DLD1 (cell line): ENCODE measurements around the gene NAIF1.
"Not testable (repeated sequence)": the region's sequence is repeated elsewhere in the genome, so short reads cannot be mapped to it uniquely, and the experiment has no call there.

Experiments used
- in situ Hi-C: cut with HindIII; loops from 2 replicates; pipeline ENCODE4 v1.10.0; 2017; ENCODE audit warnings: low sequenced_read_pairs

The NAIF1 gene

GRCh38 chr9:128066713-128067644 is at the start of gene NAIF1:
NAIF1 (minus strand) TSS chr9:128067320; CDS start chr9:128067101, 219 bp downstream.
- in situ Hi-C loops = no loop called here

GRCh38 chr9:128116104-128117083 is 49.3 kb upstream of the NAIF1 start:
- in situ Hi-C loops = no loop called here

GRCh38 chr9:128115187-128116103 is 48.3 kb upstream of the NAIF1 start:
- in situ Hi-C loops = no loop called here

- in situ Hi-C loops = no loop called here
These were observed 47.4 kb upstream of the NAIF1 start for GRCh38 chr9:128114326-128115186.

- in situ Hi-C loops = no loop called here
These were observed 46.6 kb upstream of the NAIF1 start for GRCh38 chr9:128113526-128114325.

- in situ Hi-C loops = not testable (repeated sequence)
These were observed 44.6 kb upstream of the NAIF1 start for GRCh38 chr9:128111726-128112125.

- in situ Hi-C loops = no loop called here
These were observed 42.1 kb upstream of the NAIF1 start for GRCh38 chr9:128109050-128109709.

GRCh38 chr9:128108269-128109049 is 41.3 kb upstream of the NAIF1 start:
- in situ Hi-C loops = no loop called here

- in situ Hi-C loops = no loop called here
These were observed 40.5 kb upstream of the NAIF1 start for GRCh38 chr9:128107468-128108268.

- in situ Hi-C loops = no loop called here
These were observed 39.9 kb upstream of the NAIF1 start for GRCh38 chr9:128106940-128107467.

- in situ Hi-C loops = no loop called here
These were observed 39.2 kb upstream of the NAIF1 start for GRCh38 chr9:128106181-128106939.

- in situ Hi-C loops = no loop called here
These were observed 38.5 kb upstream of the NAIF1 start for GRCh38 chr9:128105538-128106175.

- in situ Hi-C loops = no loop called here
These were observed 37.1 kb upstream of the NAIF1 start for GRCh38 chr9:128104171-128104618.

- in situ Hi-C loops = no loop called here
These were observed 36.5 kb upstream of the NAIF1 start for GRCh38 chr9:128103589-128103962.
